Measurements from ENCODE around the gene PPP1R1A. TPM values are rescaled to one million over a fixed set of nuclear protein-coding genes. Genes with fewer than 3 reads are reported as not detected.

PPP1R1A gene
- total RNA-seq, 2 donors from 2014 or later = 0.87 to 12.0 TPM

GRCh38 chr12:54604436-54604835, 16.0 kb upstream of the PPP1R1A start:
- H3K9me3 ChIP-seq = no peaks in the 10 kb centered on the region
- intact Hi-C loops (cut with DNase I) = no loop called here
- DNase-seq (ENCODE audit: low spot score) = no peak

GRCh38 chr12:54603872-54604271, 15.4 kb upstream of the PPP1R1A start:
- no peak overlapping the region for H3K27ac ChIP-seq
- no peaks in the 10 kb centered on the region for H3K27me3 ChIP-seq (replicated peaks; ENCODE audit: insufficient read depth)
- H3K36me3 ChIP-seq = no peaks in the 10 kb centered on the region
- WGBS = 98% methylated on average over 5 of the region's 5 CpGs
- DNase-seq (ENCODE audit: low spot score) = no peak
- H3K4me3 ChIP-seq = no peak overlapping the region
- no peaks in the 10 kb centered on the region for H3K4me1 ChIP-seq (replicated peaks)
- no peaks in the 10 kb centered on the region for H3K9me3 ChIP-seq
- TF ChIP-seq CTCF (IDR thresholded peaks at IDR 0.05) (no peak), POLR2AphosphoS5 (IDR thresholded peaks at IDR 0.05) (no peak), POLR2A (IDR thresholded peaks at IDR 0.05) (no peak)
- intact Hi-C loops (cut with DNase I) = no loop called here

More at GRCh38 chr12:54604436-54604835, 16.0 kb upstream of the PPP1R1A start:
- H3K4me3 ChIP-seq = no peak overlapping the region
- 92% methylated on average over 4 of the region's 4 CpGs for WGBS
- no peaks in the 10 kb centered on the region for H3K36me3 ChIP-seq
- TF ChIP-seq CTCF (IDR thresholded peaks at IDR 0.05) (no peak), POLR2AphosphoS5 (IDR thresholded peaks at IDR 0.05) (no peak), POLR2A (IDR thresholded peaks at IDR 0.05) (no peak)
- H3K4me1 ChIP-seq (replicated peaks) = no peaks in the 10 kb centered on the region
- no peak overlapping the region for H3K27ac ChIP-seq
- H3K27me3 ChIP-seq (replicated peaks; ENCODE audit: insufficient read depth) = no peaks in the 10 kb centered on the region

GRCh38 chr12:54603173-54603814, 14.8 kb upstream of the PPP1R1A start:
- H3K9me3 ChIP-seq = no peaks in the 10 kb centered on the region
- no peaks in the 10 kb centered on the region for H3K4me1 ChIP-seq (replicated peaks)
- peak; percentile 60 for DNase-seq (ENCODE audit: low spot score)
- no peak overlapping the region for H3K27ac ChIP-seq
- H3K4me3 ChIP-seq = no peak overlapping the region
- peak in 3 of 4 experiments; percentile 50 to 62 (median 50) for TF ChIP-seq CTCF (IDR thresholded peaks at IDR 0.05)
- no peak for TF ChIP-seq POLR2A (IDR thresholded peaks at IDR 0.05)
- no peaks in the 10 kb centered on the region for H3K36me3 ChIP-seq
- intact Hi-C loops (cut with DNase I) = no loop called here
- no peaks in the 10 kb centered on the region for H3K27me3 ChIP-seq (replicated peaks; ENCODE audit: insufficient read depth)
- WGBS = 28% methylated on average over 8 of the region's 8 CpGs

GRCh38 chr12:54602661-54603060, 14.2 kb upstream of the PPP1R1A start:
- no peak overlapping the region for H3K4me3 ChIP-seq
- DNase-seq (ENCODE audit: low spot score) = no peak
- H3K27ac ChIP-seq = no peak overlapping the region
- TF ChIP-seq POLR2A (IDR thresholded peaks at IDR 0.05) (no peak), CTCF (IDR thresholded peaks at IDR 0.05) (no peak), POLR2AphosphoS5 (IDR thresholded peaks at IDR 0.05) (no peak)
- no peaks in the 10 kb centered on the region for H3K9me3 ChIP-seq
- H3K4me1 ChIP-seq (replicated peaks) = no peaks in the 10 kb centered on the region
- 48% methylated on average over 2 of the region's 2 CpGs for WGBS
- no peaks in the 10 kb centered on the region for H3K36me3 ChIP-seq
- H3K27me3 ChIP-seq (replicated peaks; ENCODE audit: insufficient read depth) = no peaks in the 10 kb centered on the region
- intact Hi-C loops (cut with DNase I) = no loop called here

GRCh38 chr12:54601841-54602240, 13.4 kb upstream of the PPP1R1A start:
- 64% methylated on average over 4 of the region's 4 CpGs for WGBS
- TF ChIP-seq POLR2A (IDR thresholded peaks at IDR 0.05) = no peak
- intact Hi-C loops (cut with DNase I) = no loop called here

More at GRCh38 chr12:54601841-54602240, 13.4 kb upstream of the PPP1R1A start:
- no peaks in the 10 kb centered on the region for H3K4me1 ChIP-seq (replicated peaks)
- H3K27me3 ChIP-seq (replicated peaks; ENCODE audit: insufficient read depth) = no peaks in the 10 kb centered on the region
- H3K9me3 ChIP-seq = no peaks in the 10 kb centered on the region
- H3K4me3 ChIP-seq = no peak overlapping the region
- H3K27ac ChIP-seq = no peak overlapping the region
- DNase-seq (ENCODE audit: low spot score) = no peak
- no peaks in the 10 kb centered on the region for H3K36me3 ChIP-seq

Data from prostate gland (tissue), 2 donors.